ENCODE results near the gene SLC39A2. TPM values are rescaled to one million over a fixed set of nuclear protein-coding genes. Genes with fewer than 3 reads are reported as not detected.

The SLC39A2 gene
- total RNA-seq, 4 donors from 2014 or later, result 0.82 to 1.4 TPM; not detected in 2

GRCh38 chr14:21018781-21019180 is 19.7 kb downstream of the SLC39A2 start:
- in situ Hi-C loops (cut with MboI; ENCODE audit: low pct_ligation_motif_present in 1 of 4, low pct_unique_long_range_greater_than_20kb in 1 of 4, low sequenced_read_pairs in 3 of 4), result loop anchor here in 2 of 4 donors (10.0 kb wide), 1 partner anchor 66 kb away; no protein-coding TSS in a partner anchor
- Histone ChIP-seq H3K27me3 (no peaks in the 10 kb centered on the region), H3K4me1 (peaks cover 10 to 24% (median 13%) of the 10 kb centered on the region in 4 donors), H3K27ac (no peak overlapping the region), H3K9me3 (no peaks in the 10 kb centered on the region), H3K4me3 (no peak overlapping the region), H3K36me3 (peaks cover 0 to 25% (median 3%) of the 10 kb centered on the region in 4 donors)
- no peak for DNase-seq
- WGBS, 2 donors (ENCODE audit: low coverage in 1 of 2), result 87 to 96% methylated on average over 3 of the region's 3 CpGs
- intact Hi-C loops (cut with DNase I; ENCODE audit: low total_unique reads), result no loop called here
- TF ChIP-seq, protein P1, sequence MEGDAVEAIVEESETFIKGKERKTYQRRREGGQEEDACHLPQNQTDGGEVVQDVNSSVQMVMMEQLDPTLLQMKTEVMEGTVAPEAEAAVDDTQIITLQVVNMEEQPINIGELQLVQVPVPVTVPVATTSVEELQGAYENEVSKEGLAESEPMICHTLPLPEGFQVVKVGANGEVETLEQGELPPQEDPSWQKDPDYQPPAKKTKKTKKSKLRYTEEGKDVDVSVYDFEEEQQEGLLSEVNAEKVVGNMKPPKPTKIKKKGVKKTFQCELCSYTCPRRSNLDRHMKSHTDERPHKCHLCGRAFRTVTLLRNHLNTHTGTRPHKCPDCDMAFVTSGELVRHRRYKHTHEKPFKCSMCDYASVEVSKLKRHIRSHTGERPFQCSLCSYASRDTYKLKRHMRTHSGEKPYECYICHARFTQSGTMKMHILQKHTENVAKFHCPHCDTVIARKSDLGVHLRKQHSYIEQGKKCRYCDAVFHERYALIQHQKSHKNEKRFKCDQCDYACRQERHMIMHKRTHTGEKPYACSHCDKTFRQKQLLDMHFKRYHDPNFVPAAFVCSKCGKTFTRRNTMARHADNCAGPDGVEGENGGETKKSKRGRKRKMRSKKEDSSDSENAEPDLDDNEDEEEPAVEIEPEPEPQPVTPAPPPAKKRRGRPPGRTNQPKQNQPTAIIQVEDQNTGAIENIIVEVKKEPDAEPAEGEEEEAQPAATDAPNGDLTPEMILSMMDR (IDR thresholded peaks at IDR 0.05), result no peak
- TF ChIP-seq POLR2A (IDR thresholded peaks at IDR 0.05) (no peak), POLR2AphosphoS5 (IDR thresholded peaks at IDR 0.05) (no peak), EP300 (IDR thresholded peaks at IDR 0.05; ENCODE audit: low read depth) (no peak)

- Histone ChIP-seq H3K27me3 (no peaks in the 10 kb centered on the region), H3K36me3 (peaks cover 0 to 25% (median 3%) of the 10 kb centered on the region in 4 donors)
- in situ Hi-C loops (cut with MboI; ENCODE audit: low pct_ligation_motif_present in 1 of 4, low pct_unique_long_range_greater_than_20kb in 1 of 4, low sequenced_read_pairs in 3 of 4), result loop anchor here in 2 of 4 donors (10.0 kb wide), 1 partner anchor 65 kb away; no protein-coding TSS in a partner anchor
Observed at GRCh38 chr14:21019366-21019765, 20.3 kb downstream of the SLC39A2 start.

DNA sequence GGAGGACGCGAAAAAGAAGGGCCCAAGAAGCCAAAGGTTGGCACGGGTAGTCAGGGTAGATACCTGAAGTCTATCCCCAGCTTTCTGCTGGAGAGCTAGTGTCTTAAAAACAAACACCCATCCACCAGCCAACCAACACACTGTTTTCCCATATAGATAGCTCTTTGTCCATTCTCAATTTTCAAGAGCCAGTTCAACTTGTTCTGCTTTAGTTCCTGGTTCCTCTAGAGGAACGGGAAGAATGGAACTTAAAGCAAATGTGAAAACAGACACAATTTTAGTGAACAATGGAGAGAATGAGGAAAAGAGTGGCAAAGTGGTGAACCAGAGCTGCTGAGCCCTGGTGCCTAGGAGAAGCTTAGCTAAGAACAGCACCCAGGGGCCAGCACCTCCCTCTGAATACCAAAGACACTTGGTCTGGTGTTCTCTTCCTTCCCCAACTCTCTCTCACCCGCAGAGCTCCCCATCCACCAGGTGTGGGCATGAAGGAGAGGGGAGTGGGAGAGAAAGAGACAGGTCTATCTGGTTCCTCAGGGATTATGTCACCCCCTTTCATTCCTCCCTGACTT is 22.0 kb downstream of the SLC39A2 start:
- 73 to 86% methylated on average over 3 to 5 of the region's 5 CpGs for WGBS, 2 donors (ENCODE audit: low coverage in 1 of 2)
- no peak for TF ChIP-seq POLR2A (IDR thresholded peaks at IDR 0.05)
- no peak for TF ChIP-seq EP300 (IDR thresholded peaks at IDR 0.05; ENCODE audit: low read depth)
- Histone ChIP-seq H3K27ac (no peak overlapping the region), H3K27me3 (no peaks in the 10 kb centered on the region), H3K9me3 (no peaks in the 10 kb centered on the region), H3K4me1 (peaks cover 10 to 30% (median 18%) of the 10 kb centered on the region in 4 donors), H3K36me3 (peaks cover 0 to 25% (median 3%) of the 10 kb centered on the region in 4 donors), H3K4me3 (no peak overlapping the region)
- no peak for DNase-seq
- intact Hi-C loops (cut with DNase I; ENCODE audit: low total_unique reads), result no loop called here
- in situ Hi-C loops (cut with MboI; ENCODE audit: low pct_ligation_motif_present in 1 of 4, low pct_unique_long_range_greater_than_20kb in 1 of 4, low sequenced_read_pairs in 3 of 4), result no loop called here

More at GRCh38 chr14:21019366-21019765, 20.3 kb downstream of the SLC39A2 start:
- Histone ChIP-seq H3K27ac (no peak overlapping the region), H3K4me3 (no peak overlapping the region), H3K9me3 (no peaks in the 10 kb centered on the region), H3K4me1 (peaks cover 10 to 26% (median 17%) of the 10 kb centered on the region in 4 donors)
- intact Hi-C loops (cut with DNase I; ENCODE audit: low total_unique reads), result no loop called here
- DNase-seq, result no peak
- TF ChIP-seq, protein P1 (IDR thresholded peaks at IDR 0.05), result no peak
- TF ChIP-seq EP300 (IDR thresholded peaks at IDR 0.05; ENCODE audit: low read depth) (no peak), POLR2A (IDR thresholded peaks at IDR 0.05) (no peak), POLR2AphosphoS5 (IDR thresholded peaks at IDR 0.05) (no peak)
- 29 to 54% methylated on average over 1 of the region's 1 CpG for WGBS, 2 donors (ENCODE audit: low coverage in 1 of 2)

DNA sequence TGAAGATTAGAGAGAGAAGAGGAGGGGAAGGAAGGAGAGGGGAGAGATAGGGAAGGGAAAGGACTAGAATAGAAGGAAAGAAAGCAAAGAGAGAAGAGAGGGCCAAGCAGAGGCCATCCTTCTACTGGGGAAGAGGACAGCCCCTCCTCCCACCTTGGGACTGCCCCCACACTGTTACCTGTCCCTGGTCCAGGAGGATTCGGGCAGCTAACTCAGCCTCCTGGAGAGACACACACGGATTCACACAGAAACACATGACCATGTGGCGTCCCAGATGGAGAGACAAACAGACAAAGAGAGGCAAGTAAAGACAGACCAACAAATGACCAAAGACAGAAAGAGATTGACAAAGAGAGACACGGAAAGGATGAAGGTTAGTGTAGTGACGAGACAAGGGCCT is 23.6 kb downstream of the SLC39A2 start:
- H3K27me3 ChIP-seq, result no peaks in the 10 kb centered on the region
- peaks cover 10 to 32% (median 20%) of the 10 kb centered on the region in 4 donors for H3K4me1 ChIP-seq
- peak overlapping the region in 2 of 4 donors; percentile 91 to 93 for H3K27ac ChIP-seq
- DNase-seq, result no peak
- peak overlapping the region in 1 of 4 donors; percentile 71 for H3K4me3 ChIP-seq
- intact Hi-C loops (cut with DNase I; ENCODE audit: low total_unique reads), result no loop called here
- H3K36me3 ChIP-seq, result peaks cover 0 to 18% (median 3%) of the 10 kb centered on the region in 4 donors
- in situ Hi-C loops (cut with MboI; ENCODE audit: low pct_ligation_motif_present in 1 of 4, low pct_unique_long_range_greater_than_20kb in 1 of 4, low sequenced_read_pairs in 3 of 4), result no loop called here
- H3K9me3 ChIP-seq, result no peaks in the 10 kb centered on the region
- 68 to 75% methylated on average over 4 to 5 of the region's 5 CpGs for WGBS, 2 donors (ENCODE audit: low coverage in 1 of 2)
- TF ChIP-seq, protein P1 (IDR thresholded peaks at IDR 0.05), result no peak
- no peak for TF ChIP-seq EP300 (IDR thresholded peaks at IDR 0.05; ENCODE audit: low read depth)
- no peak for TF ChIP-seq POLR2A (IDR thresholded peaks at IDR 0.05)
- TF ChIP-seq POLR2AphosphoS5 (IDR thresholded peaks at IDR 0.05), result no peak

Data from transverse colon (tissue), 4 donors.